Endothelial cell of umbilical vein (primary cell): ENCODE results near the gene EDN2. TPM values are rescaled to one million over a fixed set of nuclear protein-coding genes. Genes with fewer than 3 reads are reported as not detected.

ENCODE experiments used
- BruUV-seq: library from RNA; stranded (reverse); fragments of 400-500 nt; replicated peaks from 2 replicates; lab custom pipeline; 2021; lab: Mats Ljungman, UMichigan
- CTCF ChIA-PET: fragments of 300-600, 350-600 bp; sonication (Branson Sonifier 250); formaldehyde crosslinking; loops from one replicate; lab custom pipeline; 2021; ENCODE audit warnings: antibody characterized with exemption, inconsistent platforms; lab: Charles Lee
- POLR2A ChIA-PET: fragments of 300-600, 350-600 bp; sonication (Branson Sonifier 250); formaldehyde crosslinking; loops from one replicate; lab custom pipeline; 2021; ENCODE audit warnings: antibody characterized with exemption, inconsistent platforms; lab: Charles Lee
- DNase-seq: peaks from one replicate; pipeline ENCODE4 v3.0.0-alpha.2; 2011; ENCODE audit warnings: low read depth, low spot score
- FAIRE-seq: peaks from 2 replicates; lab custom pipeline; 2011; peaks lifted over from hg19 to GRCh38; lab: Jason Lieb, UNC
- H2AFZ ChIP-seq: 2 replicates; pipeline ENCODE4 v1.6.0; 2012; ENCODE audit warnings: low read depth, low read length, control low read depth, inconsistent platforms
- H3K27ac ChIP-seq: 2 replicates; pipeline ENCODE4 v1.5.1; 2011; ENCODE audit warnings: low read depth, mild to moderate bottlenecking, control low read depth, low read length, moderate library complexity; ENCODE audit not compliant: insufficient read depth
- H3K27me3 ChIP-seq, 2 experiments: 2 replicates each; pipeline versions ENCODE4 v1.6.0 to v1.6.1; 2011; ENCODE audit warnings: low read length in 2 of 2, mixed read lengths in 1 of 2; ENCODE audit not compliant: control insufficient read depth in 2 of 2, insufficient read depth in 2 of 2
- H3K36me3 ChIP-seq, 2 experiments: 2 replicates in 1 of 2; 3 replicates in 1 of 2; pipeline ENCODE4 v1.5.1; 2011; ENCODE audit warnings: low read length in 2 of 2, mild to moderate bottlenecking in 1 of 2, moderate library complexity in 1 of 2; ENCODE audit not compliant: control insufficient read depth in 2 of 2, insufficient read depth in 2 of 2; ENCODE audit errors: extremely low read depth in 1 of 2
- H3K4me1 ChIP-seq: 3 replicates; pipeline ENCODE4 v1.5.1; 2011; ENCODE audit warnings: mild to moderate bottlenecking, low read length; ENCODE audit not compliant: control insufficient read depth, insufficient read depth; ENCODE audit errors: extremely low read depth
- H3K4me2 ChIP-seq: 2 replicates; pipeline ENCODE4 v1.6.1; 2011; ENCODE audit warnings: low read length, control low read depth, mixed read lengths; ENCODE audit not compliant: insufficient read depth
- H3K4me3 ChIP-seq, 3 experiments: fragments of 200-600 bp in 1 of 3; sonication (generic), shearing (Covaris generic) in 1 of 3; replicated peaks in 1 of 3; 2 replicates each; pipeline ENCODE4 v1.5.1; 2011 to 2016; ENCODE audit warnings: control low read depth in 3 of 3, low read length in 3 of 3, mild to moderate bottlenecking in 2 of 3, inconsistent platforms in 1 of 3, low read depth in 1 of 3, moderate library complexity in 1 of 3; ENCODE audit not compliant: insufficient read depth in 1 of 3
- H3K79me2 ChIP-seq: 2 replicates; pipeline ENCODE4 v1.6.0; 2012; ENCODE audit warnings: low read length, inconsistent platforms; ENCODE audit not compliant: control insufficient read depth, insufficient read depth
- H3K9ac ChIP-seq: replicated peaks from 2 replicates; pipeline ENCODE3; 2011; ENCODE audit warnings: low read length, control low read depth; ENCODE audit not compliant: insufficient read depth; ENCODE audit errors: extremely low read depth
- H3K9me1 ChIP-seq: replicated peaks from 3 replicates; pipeline ENCODE4 v1.6.0; 2011; ENCODE audit warnings: mild to moderate bottlenecking, low read length; ENCODE audit not compliant: control insufficient read depth, insufficient read depth; ENCODE audit errors: extremely low read depth
- H3K9me3 ChIP-seq: replicated peaks from 2 replicates; pipeline ENCODE4 v1.5.1; 2012; ENCODE audit warnings: low read length, inconsistent platforms; ENCODE audit not compliant: control insufficient read depth, insufficient read depth
- H4K20me1 ChIP-seq: replicated peaks from 2 replicates; pipeline ENCODE3; 2011; ENCODE audit warnings: mild to moderate bottlenecking, low read length; ENCODE audit not compliant: control insufficient read depth, insufficient read depth; ENCODE audit errors: extremely low read depth
- EZH2 ChIP-seq: IDR thresholded peaks from 2 replicates; pipeline ENCODE4 v1.6.1; 2012; ENCODE audit warnings: borderline replicate concordance, low read depth, mild to moderate bottlenecking, moderate library complexity, low read length, inconsistent platforms; ENCODE audit not compliant: severe bottlenecking
- FOS ChIP-seq: IDR thresholded peaks from 2 replicates; pipeline ENCODE4 v1.6.1; 2011; ENCODE audit warnings: mild to moderate bottlenecking, low read length, moderate library complexity, borderline replicate concordance; ENCODE audit not compliant: insufficient read depth
- GATA2 ChIP-seq: IDR thresholded peaks from 2 replicates; pipeline ENCODE4 v1.7.0; 2011; ENCODE audit warnings: low read depth, mild to moderate bottlenecking, moderate library complexity, mixed read lengths, low read length; ENCODE audit not compliant: insufficient read length, insufficient read depth
- JUN ChIP-seq: IDR thresholded peaks from 2 replicates; pipeline ENCODE4 v1.6.1; 2011; ENCODE audit warnings: borderline replicate concordance, low read depth; ENCODE audit not compliant: insufficient read length, insufficient read depth
- MYC ChIP-seq: IDR thresholded peaks from one replicate; pipeline ENCODE4 v1.6.1; 2011; ENCODE audit warnings: mild to moderate bottlenecking, low read depth, low read length
- POLR2A ChIP-seq: IDR thresholded peaks from 2 replicates; pipeline ENCODE4 v1.6.1; 2012; ENCODE audit warnings: low read depth, mild to moderate bottlenecking, control low read depth, low read length
- POLR2AphosphoS5 ChIP-seq: IDR thresholded peaks from 2 replicates; pipeline ENCODE4 v1.6.1; 2012; ENCODE audit warnings: low read depth, mild to moderate bottlenecking, control low read depth, low read length, moderate library complexity; ENCODE audit not compliant: insufficient read depth
- dilution Hi-C: fragments of 300-500 bp; cut with MboI; formaldehyde crosslinking; loops from one replicate; pipeline ENCODE4 v1.15.0; 2019; ENCODE audit warnings: low sequenced_read_pairs; ENCODE audit not compliant: extremely low pct_ligation_motif_present
- intact Hi-C: fragments of 100-400 bp; cut with micrococcal nuclease; formaldehyde crosslinking; loops from one replicate; pipeline ENCODE4 v1.10.0; 2022
- polyA plus RNA-seq, 4 experiments: library from polyadenylated mRNA; depleted of rRNA in 3 of 4; stranded (reverse) in 3 of 4; unstranded in 1 of 4; fragments of >200 nt; gene quantifications; 2 replicates each; pipeline versions ENCODE4 v1.2.1 to v1.2.3, GENCODE V29; 2011 to 2012; ENCODE audit warnings: missing spikeins in 1 of 4
- total RNA-seq: library from RNA; stranded (reverse); gene quantifications from 2 replicates; pipeline ENCODE4 v1.2.3, GENCODE V29; 2021
- TF ChIP-seq, protein P1 (sequence below), 2 donors: IDR thresholded peaks; 1 replicate in 1 of 2; 2 replicates in 1 of 2; pipeline ENCODE4 v1.5.1; 2011; ENCODE audit warnings: low read length in 2 of 2, mild to moderate bottlenecking in 2 of 2, moderate library complexity in 2 of 2, control low read depth in 1 of 2, inconsistent platforms in 1 of 2, low read depth in 1 of 2; ENCODE audit not compliant: insufficient read depth in 1 of 2; ENCODE audit errors: extremely low read depth in 1 of 2
- TF ChIP-seq, protein P2 (sequence below): IDR thresholded peaks from 2 replicates; pipeline ENCODE4 v1.6.1; 2011; ENCODE audit not compliant: insufficient read depth, insufficient read length

Gene EDN2
- total and polyA plus RNA-seq, 2 donors (not counting 3 experiments of a cell fraction or from before 2014, with no cell fraction given) = not detected

DNA sequence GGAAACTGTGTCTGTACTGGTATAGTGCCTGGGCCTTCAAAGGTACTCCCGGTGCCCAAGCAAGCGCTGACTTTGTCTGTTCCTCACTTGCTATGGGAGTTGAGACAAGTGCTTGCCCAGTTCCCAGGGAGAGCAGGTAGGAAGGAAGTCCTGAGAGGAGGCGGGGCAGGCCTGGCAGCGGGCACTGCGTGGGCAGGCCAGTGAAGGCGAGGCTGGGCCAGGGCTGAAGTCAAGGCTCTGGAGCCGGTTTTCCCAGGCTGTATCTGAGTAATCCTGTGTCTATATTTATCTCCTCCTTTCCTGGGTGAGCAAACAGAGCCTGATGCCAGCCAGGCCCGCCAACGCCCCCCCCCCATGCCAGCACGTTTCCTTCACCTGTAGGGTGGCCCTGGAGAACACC is 15.9 kb upstream of the EDN2 start:
- intact Hi-C loops (no loop called here), dilution Hi-C loops (no loop called here)
- Histone ChIP-seq H4K20me1 (no peaks in the 10 kb centered on the region), H3K4me1 (peaks cover 17% of the 10 kb centered on the region), H3K79me2 (no peaks in the 10 kb centered on the region), H3K4me2 (no peak overlapping the region), H3K27me3 (no peaks in the 10 kb centered on the region), H3K4me3 (no peak overlapping the region), H3K27ac (no peak overlapping the region), H2AFZ (no peak overlapping the region), H3K36me3 (no peaks in the 10 kb centered on the region), H3K9me3 (no peaks in the 10 kb centered on the region), H3K9ac (no peak overlapping the region), H3K9me1 (no peaks in the 10 kb centered on the region)
- ChIA-PET POLR2A (no interaction called here), CTCF (no interaction called here)
- FAIRE-seq = no peak
- DNase-seq = no peak
- TF ChIP-seq, protein P1, sequence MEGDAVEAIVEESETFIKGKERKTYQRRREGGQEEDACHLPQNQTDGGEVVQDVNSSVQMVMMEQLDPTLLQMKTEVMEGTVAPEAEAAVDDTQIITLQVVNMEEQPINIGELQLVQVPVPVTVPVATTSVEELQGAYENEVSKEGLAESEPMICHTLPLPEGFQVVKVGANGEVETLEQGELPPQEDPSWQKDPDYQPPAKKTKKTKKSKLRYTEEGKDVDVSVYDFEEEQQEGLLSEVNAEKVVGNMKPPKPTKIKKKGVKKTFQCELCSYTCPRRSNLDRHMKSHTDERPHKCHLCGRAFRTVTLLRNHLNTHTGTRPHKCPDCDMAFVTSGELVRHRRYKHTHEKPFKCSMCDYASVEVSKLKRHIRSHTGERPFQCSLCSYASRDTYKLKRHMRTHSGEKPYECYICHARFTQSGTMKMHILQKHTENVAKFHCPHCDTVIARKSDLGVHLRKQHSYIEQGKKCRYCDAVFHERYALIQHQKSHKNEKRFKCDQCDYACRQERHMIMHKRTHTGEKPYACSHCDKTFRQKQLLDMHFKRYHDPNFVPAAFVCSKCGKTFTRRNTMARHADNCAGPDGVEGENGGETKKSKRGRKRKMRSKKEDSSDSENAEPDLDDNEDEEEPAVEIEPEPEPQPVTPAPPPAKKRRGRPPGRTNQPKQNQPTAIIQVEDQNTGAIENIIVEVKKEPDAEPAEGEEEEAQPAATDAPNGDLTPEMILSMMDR (IDR thresholded peaks at IDR 0.05; ENCODE audit: extremely low read depth in 1 of 2, insufficient read depth in 1 of 2, low read depth in 1 of 2, low read length in 2 of 2) = no peak
- TF ChIP-seq GATA2 = no peak
- TF ChIP-seq POLR2A = no peak
- TF ChIP-seq POLR2AphosphoS5 = no peak
- no peak for TF ChIP-seq MYC
- no peak for TF ChIP-seq FOS
- no peak for TF ChIP-seq EZH2
- TF ChIP-seq, protein P2, sequence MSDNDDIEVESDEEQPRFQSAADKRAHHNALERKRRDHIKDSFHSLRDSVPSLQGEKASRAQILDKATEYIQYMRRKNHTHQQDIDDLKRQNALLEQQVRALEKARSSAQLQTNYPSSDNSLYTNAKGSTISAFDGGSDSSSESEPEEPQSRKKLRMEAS = no peak
- no peak for TF ChIP-seq JUN
- BruUV-seq = no TSS peak
